GM23338 (cell line): ENCODE data around the gene RBM22.

Experiments used
- CREB1 ChIP-seq: fragments of 250-450 bp; sonication (Bioruptor Pico); IDR thresholded peaks from 2 replicates; pipeline ENCODE4 v1.5.0; 2020; ENCODE audit warnings: low read depth, mild to moderate bottlenecking, moderate library complexity
- CTCF ChIP-seq, 2 experiments: fragments of 200-600 bp in 1 of 2; sonication (generic) in 1 of 2; conservative IDR thresholded peaks; 2 replicates each; pipeline versions ENCODE4 v1.5.1 to v1.6.1; 2016 to 2017; ENCODE audit warnings: antibody characterized with exemption in 2 of 2, low read depth in 2 of 2, mild to moderate bottlenecking in 2 of 2, moderate library complexity in 1 of 2
- ETS1 ChIP-seq: IDR thresholded peaks from 2 replicates; pipeline ENCODE4 v1.6.1; 2016; ENCODE audit warnings: antibody characterized with exemption
- EZH2 ChIP-seq: fragments of 200-600 bp; sonication (generic); IDR thresholded peaks from one replicate; pipeline ENCODE4 v1.8.0; 2017; ENCODE audit warnings: antibody characterized with exemption, mild to moderate bottlenecking, low read depth; ENCODE audit not compliant: unreplicated experiment
- EZH2phosphoT487 ChIP-seq: fragments of 200-600 bp; sonication (generic); IDR thresholded peaks from one replicate; pipeline ENCODE4 v1.8.1; 2018; ENCODE audit warnings: antibody characterized with exemption; ENCODE audit not compliant: unreplicated experiment
- JUNB ChIP-seq: IDR thresholded peaks from one replicate; pipeline ENCODE4 v1.6.1; 2016; ENCODE audit warnings: antibody characterized with exemption; ENCODE audit not compliant: unreplicated experiment
- NANOG ChIP-seq: IDR thresholded peaks from 2 replicates; pipeline ENCODE4 v1.6.1; 2016; ENCODE audit warnings: antibody characterized with exemption, borderline replicate concordance
- POLR2AphosphoS5 ChIP-seq: IDR thresholded peaks from 2 replicates; pipeline ENCODE4 v1.6.1; 2016; ENCODE audit warnings: antibody characterized with exemption, low read depth
- REST ChIP-seq: IDR thresholded peaks from one replicate; pipeline ENCODE4 v1.6.1; 2018; ENCODE audit warnings: antibody characterized with exemption; ENCODE audit not compliant: unreplicated experiment
- STAT1 ChIP-seq: IDR thresholded peaks from one replicate; pipeline ENCODE4 v1.6.1; 2016; ENCODE audit warnings: antibody characterized with exemption; ENCODE audit not compliant: unreplicated experiment
- ZNF114 ChIP-seq: fragments of 250-450 bp; sonication (Bioruptor Pico); IDR thresholded peaks from 2 replicates; pipeline ENCODE4 v1.5.0; 2020; ENCODE audit warnings: mild to moderate bottlenecking, moderate library complexity
- ZNF331 ChIP-seq: fragments of 250-450 bp; sonication (Bioruptor Pico); IDR thresholded peaks from 2 replicates; pipeline ENCODE4 v1.5.0; 2020; ENCODE audit warnings: low read depth, mild to moderate bottlenecking, moderate library complexity
- ZNF462 ChIP-seq: fragments of 250-450 bp; sonication (Bioruptor Pico); IDR thresholded peaks from 2 replicates; pipeline ENCODE4 v1.5.0; 2020; ENCODE audit warnings: mild to moderate bottlenecking, moderate library complexity

GRCh38 chr5:150644058-150644457, 56.8 kb downstream of the RBM22 start:
- TF ChIP-seq CTCF (conservative IDR thresholded peaks at IDR 0.05; ENCODE audit: low read depth in 2 of 2) = no peak
- no peak for TF ChIP-seq EZH2
- TF ChIP-seq ETS1 = no peak
- no peak for TF ChIP-seq POLR2AphosphoS5
- no peak for TF ChIP-seq JUNB
- no peak for TF ChIP-seq EZH2phosphoT487
- no peak for TF ChIP-seq NANOG
- TF ChIP-seq REST = no peak
- no peak for TF ChIP-seq ZNF462 (CRISPR knock-in tag)
- no peak for TF ChIP-seq CREB1 (CRISPR knock-in tag)
- no peak for TF ChIP-seq ZNF114
- TF ChIP-seq STAT1 = no peak
- TF ChIP-seq ZNF331 (CRISPR knock-in tag) = no peak
